Stimulated activated CD4-positive, alpha-beta T cell treated with anti-CD3 and anti-CD28 coated beads, TNF-alpha, amount 100 ng/mL, for 4 hours (primary cell): Measurements from ENCODE around the gene RBMY1J.
"Not testable (repeated sequence)": the region's sequence is repeated elsewhere in the genome, so short reads cannot be mapped to it uniquely, and the experiment has no call there.

Experiments
- DNase-seq, 3 experiments: peaks; one replicate each; pipeline ENCODE4 v3.0.0-alpha.2; 2020; ENCODE audit warnings: low read depth in 3 of 3

The RBMY1J gene

DNA sequence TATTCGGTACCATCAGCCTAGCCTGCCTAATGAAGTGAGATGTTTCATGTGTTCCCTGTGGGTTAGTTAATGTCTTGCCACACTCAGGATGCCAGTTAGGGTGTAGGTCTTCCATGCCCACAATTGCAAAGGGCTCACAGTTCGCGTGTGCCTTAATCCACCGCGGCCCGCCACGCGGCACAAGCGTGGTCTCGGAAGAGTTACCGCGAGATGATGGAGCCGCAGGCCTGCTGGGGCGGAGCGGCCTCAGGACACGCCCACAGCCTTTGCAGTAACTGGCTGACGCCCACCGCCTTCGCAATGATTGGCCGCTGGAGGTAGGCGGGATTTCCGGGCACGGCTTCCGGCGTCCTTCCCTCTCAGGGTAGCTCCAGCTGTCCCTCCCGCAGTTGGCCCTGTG lies at the start of gene RBMY1J:
RBMY1J (plus strand) TSS at position 301 of the 400 bp plus-strand sequence. CDS start 2,038 bp downstream, outside the sequence.
- not testable (repeated sequence) for DNase-seq

DNA sequence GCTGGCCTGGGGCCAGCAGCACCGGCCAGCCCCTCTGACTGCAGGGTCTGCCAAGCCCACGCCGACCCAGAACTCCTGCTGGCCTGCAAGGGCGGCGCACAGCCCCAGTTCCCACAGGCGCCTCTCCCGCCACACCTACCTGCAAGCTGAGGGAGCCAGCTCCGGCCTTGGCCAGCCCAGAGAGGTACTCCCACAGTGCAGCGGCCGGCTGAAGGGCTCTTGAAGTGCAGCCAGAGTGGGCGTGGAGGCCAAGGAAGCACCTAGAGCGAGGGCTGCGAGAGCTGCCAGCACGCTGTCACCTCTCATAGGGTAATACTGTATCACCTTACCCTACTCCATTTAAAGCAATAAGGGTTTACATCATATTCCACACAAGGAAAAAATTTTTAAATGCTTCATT lies 35.8 kb upstream of the RBMY1J start:
- DNase-seq = no peak

GRCh38 chrY:22370623-22371022 lies 32.6 kb upstream of the RBMY1J start:
- no peak for DNase-seq

GRCh38 chrY:22373494-22373893 lies 29.7 kb upstream of the RBMY1J start:
- DNase-seq = no peak

DNA sequence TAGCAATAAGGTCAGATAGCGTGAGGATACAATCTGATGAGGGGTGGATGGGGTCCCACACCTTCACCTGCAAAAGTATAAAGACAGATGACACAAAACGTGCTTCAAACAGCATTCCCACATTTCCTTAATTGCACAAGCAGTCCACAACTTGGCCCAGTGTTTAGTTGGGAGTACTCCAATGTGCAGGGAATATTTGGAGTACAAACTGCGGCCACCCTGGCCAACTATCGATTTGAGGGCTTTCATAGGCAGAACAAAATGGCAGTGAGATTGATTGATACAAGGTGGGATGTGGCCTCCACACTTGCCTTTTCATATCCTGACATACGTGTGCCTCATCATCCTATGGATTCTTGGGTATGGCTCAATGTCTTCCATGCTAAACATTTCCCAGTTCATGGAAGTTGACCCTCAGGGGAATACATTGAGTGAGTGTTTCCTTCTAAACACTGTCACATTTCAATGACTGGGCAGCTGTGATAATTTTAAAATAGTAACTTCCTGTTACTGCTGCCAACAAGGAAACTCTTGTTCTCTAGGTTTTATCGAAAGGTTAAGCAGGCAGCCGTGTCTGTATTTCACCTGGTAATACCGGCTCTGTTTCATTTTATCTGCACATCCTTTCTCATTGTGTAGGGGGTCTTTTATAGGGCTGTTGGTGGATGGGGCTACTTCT lies 41.6 kb downstream of the RBMY1J start:
- not testable (repeated sequence) for DNase-seq

GRCh38 chrY:22455522-22455921 lies 52.3 kb downstream of the RBMY1J start:
- DNase-seq = not testable (repeated sequence)

- not testable (repeated sequence) for DNase-seq
These were observed 58.8 kb downstream of the RBMY1J start for GRCh38 chrY:22461962-22462361.
